GM19035 (cell line): ENCODE data around the gene THEM5.

ENCODE experiments used
- ATAC-seq: cut with Tn5 transposase; IDR thresholded peaks from one replicate; pipeline ENCODE4 v1.9.1; 2021; ENCODE audit not compliant: unreplicated experiment

THEM5 gene

DNA sequence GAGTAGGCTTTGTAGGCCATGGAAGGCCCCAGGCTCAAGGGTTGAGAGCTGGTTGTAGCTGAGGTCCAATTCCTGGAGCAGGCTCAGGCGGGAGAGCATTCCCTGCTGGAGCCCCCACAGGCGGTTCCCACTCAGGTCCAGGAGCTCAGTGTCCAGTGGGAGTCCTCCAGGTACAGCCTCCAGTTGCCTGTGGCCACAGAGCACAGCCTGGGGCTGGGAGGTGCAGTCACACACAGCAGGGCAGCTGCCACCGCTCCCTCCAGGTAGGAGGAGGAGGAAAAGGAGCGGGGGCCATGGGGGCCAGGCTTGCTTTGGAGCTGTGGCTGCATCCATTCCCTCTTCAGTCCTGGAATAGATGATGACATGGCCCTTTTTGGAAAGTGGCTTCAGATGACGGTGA, 51.1 kb downstream of the THEM5 start:
- ATAC-seq: no peak

DNA sequence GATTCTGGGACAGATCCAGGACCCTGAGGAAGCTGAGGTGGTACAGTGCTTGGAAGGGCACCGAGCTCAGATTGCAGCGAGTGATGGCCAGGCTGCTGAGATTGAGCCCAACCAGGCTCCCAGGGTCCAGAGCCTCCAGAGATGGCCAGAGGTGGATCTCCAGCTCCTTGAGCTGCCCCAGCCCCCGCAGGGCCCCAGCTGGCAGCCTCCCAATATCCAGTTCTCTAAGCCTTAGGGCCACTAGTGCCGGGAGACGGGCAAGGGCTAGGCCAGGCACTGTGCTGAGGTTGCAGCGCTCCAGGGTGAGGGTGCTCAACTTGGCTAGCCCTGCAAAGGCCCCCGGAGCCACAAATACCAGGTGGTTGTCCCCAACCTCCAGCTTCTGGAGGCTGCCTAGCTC, 51.7 kb downstream of the THEM5 start:
- ATAC-seq: no peak

DNA sequence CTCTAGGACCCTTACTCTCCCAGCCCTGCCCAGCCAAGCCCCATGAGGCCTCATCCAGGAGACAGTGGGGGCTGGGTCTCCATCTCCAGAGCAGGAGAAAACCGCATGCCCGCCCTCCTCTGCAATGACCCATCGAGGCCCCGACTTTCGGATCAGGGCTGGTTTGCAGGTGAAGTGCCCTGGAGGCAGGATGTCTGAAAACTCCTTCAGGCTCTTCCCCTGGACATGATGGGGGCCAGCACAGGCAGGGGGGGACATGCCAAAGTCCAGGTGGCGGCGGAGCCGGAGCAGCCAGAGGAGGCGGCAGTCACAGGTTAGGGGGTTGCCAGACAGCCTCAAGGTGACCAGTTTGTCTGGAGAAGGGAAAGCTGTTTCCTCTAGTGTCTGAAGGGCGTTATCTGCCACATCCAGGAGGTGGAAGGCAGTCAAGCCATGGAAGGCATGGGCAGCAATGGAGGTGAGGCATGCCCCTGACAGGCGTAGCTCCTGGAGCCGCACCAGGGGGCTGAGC, 52.1 kb downstream of the THEM5 start:
- ATAC-seq: no peak

DNA sequence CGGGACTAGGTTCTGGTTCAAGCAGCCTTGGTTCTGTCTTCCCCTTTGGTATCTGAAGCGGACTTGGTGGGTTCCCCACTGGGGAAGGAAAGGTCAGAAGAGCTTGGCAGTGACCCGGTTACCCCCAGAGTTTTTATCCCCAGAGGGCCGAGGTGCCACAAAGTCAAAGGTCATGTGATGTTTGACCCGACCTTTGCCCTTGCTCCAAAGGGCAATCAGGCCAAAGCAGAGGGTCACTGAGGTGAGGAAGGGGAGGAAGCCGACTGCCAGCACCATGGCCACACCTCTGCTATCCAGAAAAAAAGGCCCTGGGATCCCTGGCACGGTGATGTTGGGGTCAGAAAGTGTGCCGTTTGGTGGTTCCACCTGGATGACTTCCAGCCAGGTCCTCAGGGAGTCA, 52.7 kb downstream of the THEM5 start:
- no peak for ATAC-seq

DNA sequence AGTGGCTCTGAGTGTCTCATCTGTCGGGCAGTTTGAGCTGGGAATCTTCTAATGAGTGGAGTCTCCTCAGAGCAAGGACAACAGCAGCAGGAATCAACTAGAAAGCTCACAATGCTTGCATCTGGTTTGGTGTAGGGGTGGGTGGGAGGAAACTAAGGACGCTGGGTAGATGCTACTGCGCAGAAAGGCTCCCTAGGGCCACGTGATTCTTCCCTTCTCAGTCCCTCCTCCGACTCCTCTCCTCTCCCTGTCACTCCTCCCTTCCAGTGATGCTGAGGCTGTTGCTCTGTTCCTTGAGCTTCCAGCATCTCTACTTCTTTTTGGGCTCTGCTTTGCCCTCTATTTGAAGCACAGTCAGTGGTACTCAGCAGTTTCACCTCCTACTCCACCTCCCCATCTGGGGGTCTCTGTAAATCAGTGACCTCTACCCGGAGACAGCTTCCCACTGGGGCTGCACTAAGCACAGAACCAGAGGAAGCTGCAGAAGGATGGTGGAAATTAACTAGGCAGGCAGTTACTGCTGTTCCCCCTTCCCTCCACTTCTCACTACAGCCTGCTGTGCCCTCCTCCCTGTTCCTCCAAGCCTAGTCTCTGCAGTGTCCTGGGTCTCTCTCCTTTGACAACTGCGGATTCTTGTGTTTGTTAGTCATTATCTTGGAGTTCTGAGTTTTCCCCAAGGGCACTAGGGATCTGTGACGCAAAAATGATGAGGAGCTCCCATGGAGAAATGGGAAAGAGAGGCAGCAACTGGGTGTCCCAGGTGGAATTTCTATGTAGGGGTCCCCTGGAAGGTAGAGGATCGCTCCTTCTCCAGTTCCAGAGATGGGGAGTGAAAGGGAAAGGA, 54.1 kb downstream of the THEM5 start:
- ATAC-seq: no peak

DNA sequence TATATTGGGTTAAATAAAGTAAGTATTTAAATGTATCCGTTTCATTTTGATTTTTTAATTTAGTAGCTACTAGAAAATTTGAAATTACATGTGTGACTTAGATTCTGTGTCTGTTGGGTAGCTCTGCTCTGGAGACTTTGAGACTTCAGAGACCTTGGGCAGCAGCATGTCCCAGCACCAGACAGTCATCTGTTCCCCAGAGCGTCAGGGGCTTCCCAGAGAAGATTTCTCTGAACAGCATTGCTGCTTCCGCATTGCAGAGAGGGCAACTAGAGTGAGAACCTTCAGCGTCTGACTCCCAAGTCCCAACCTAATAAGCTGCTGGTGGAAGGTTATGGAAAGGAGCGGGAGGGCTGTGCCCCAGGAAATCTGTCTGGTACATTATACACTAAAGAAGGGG, 54.9 kb downstream of the THEM5 start:
- no peak for ATAC-seq
